Mesodermal cell (in vitro differentiated cells): Measurements from ENCODE around the gene H19. TPM values are rescaled to one million over a fixed set of nuclear protein-coding genes. Genes with fewer than 3 reads are reported as not detected.

Experiments used
- H3K27ac ChIP-seq: 2 replicates; pipeline ENCODE4 v1.7.0; 2013; ENCODE audit warnings: mild to moderate bottlenecking, low read depth, low read length, moderate library complexity; ENCODE audit not compliant: severe bottlenecking
- H3K36me3 ChIP-seq: 2 replicates; pipeline ENCODE4 v1.7.1; 2013; ENCODE audit warnings: mild to moderate bottlenecking, low read length, moderate library complexity; ENCODE audit not compliant: control insufficient read depth, insufficient read depth
- H3K4me1 ChIP-seq: one replicate; pipeline ENCODE4 v1.7.1; 2013; ENCODE audit warnings: mild to moderate bottlenecking, low read length; ENCODE audit not compliant: insufficient read depth, control insufficient read depth, poor library complexity, severe bottlenecking
- H3K4me3 ChIP-seq: 2 replicates; pipeline ENCODE4 v1.7.0; 2013; ENCODE audit warnings: low read length, control low read depth, mild to moderate bottlenecking; ENCODE audit not compliant: insufficient read depth, poor library complexity, severe bottlenecking; ENCODE audit errors: extremely low read depth
- H3K9me3 ChIP-seq: 2 replicates; pipeline ENCODE4 v1.7.1; 2013; ENCODE audit warnings: mild to moderate bottlenecking, low read length, moderate library complexity; ENCODE audit not compliant: control insufficient read depth
- WGBS, 2 experiments: methylation state at CpG; one replicate each; pipeline ENCODE4 v1.1.5; 2013; ENCODE audit warnings: missing lambda C conversion rate in 2 of 2; ENCODE audit not compliant: insufficient coverage in 2 of 2; 5-methylcytosine and 5-hydroxymethylcytosine counted together
- polyA plus RNA-seq, 2 experiments: library from polyadenylated mRNA; stranded (reverse); fragments of 50-300 nt; gene quantifications; one replicate each; pipeline ENCODE4 v1.2.3, GENCODE V29; 2013

Gene H19
- polyA plus RNA-seq (2013, experiment 1 of 2) = 3,670 TPM
- polyA plus RNA-seq (2013, experiment 2 of 2) = 4,582 TPM

GRCh38 chr11:1997755-1998154, at the start of gene H19:
Gene H19, minus strand, starts transcription at chr11:1997842.
- H3K9me3 ChIP-seq = no peaks in the 10 kb centered on the region
- WGBS, 2 experiments = no CpG with 5 or more reads among the region's 14 CpGs
- H3K4me1 ChIP-seq = no peaks in the 10 kb centered on the region
- no peaks in the 10 kb centered on the region for H3K36me3 ChIP-seq
- no peak within 1 kb of the TSS for H3K27ac ChIP-seq
- H3K4me3 ChIP-seq = no peak within 1 kb of the TSS

GRCh38 chr11:2041963-2042362, 44.3 kb upstream of the H19 start:
- Histone ChIP-seq H3K9me3 (no peaks in the 10 kb centered on the region), H3K4me3 (no peak overlapping the region), H3K27ac (no peak overlapping the region), H3K36me3 (no peaks in the 10 kb centered on the region), H3K4me1 (no peaks in the 10 kb centered on the region)
- 63 to 77% methylated on average over 2 of the region's 2 CpGs for WGBS, 2 experiments

- Histone ChIP-seq H3K9me3 (no peaks in the 10 kb centered on the region), H3K27ac (no peak overlapping the region), H3K4me3 (no peak overlapping the region), H3K36me3 (no peaks in the 10 kb centered on the region), H3K4me1 (no peaks in the 10 kb centered on the region)
- WGBS, 2 experiments = no CpG with 5 or more reads among the region's 7 CpGs
Observed at GRCh38 chr11:2041153-2041552, 43.5 kb upstream of the H19 start.

GRCh38 chr11:2039198-2039759, 41.6 kb upstream of the H19 start:
- Histone ChIP-seq H3K27ac (no peak overlapping the region), H3K9me3 (no peaks in the 10 kb centered on the region), H3K4me3 (no peak overlapping the region), H3K36me3 (no peaks in the 10 kb centered on the region), H3K4me1 (no peaks in the 10 kb centered on the region)
- no CpG with 5 or more reads among the region's 20 CpGs for WGBS, 2 experiments

- no CpG with 5 or more reads among the region's 18 CpGs for WGBS, 2 experiments
- no peak overlapping the region for H3K27ac ChIP-seq
- H3K4me3 ChIP-seq = no peak overlapping the region
- no peaks in the 10 kb centered on the region for H3K36me3 ChIP-seq
- H3K9me3 ChIP-seq = no peaks in the 10 kb centered on the region
- H3K4me1 ChIP-seq = no peaks in the 10 kb centered on the region
Observed at GRCh38 chr11:2036863-2037486, 39.3 kb upstream of the H19 start.

GRCh38 chr11:2035382-2035781, 37.7 kb upstream of the H19 start:
- no CpG with 5 or more reads among the region's 14 CpGs for WGBS, 2 experiments
- no peaks in the 10 kb centered on the region for H3K36me3 ChIP-seq
- H3K27ac ChIP-seq = no peak overlapping the region
- H3K4me1 ChIP-seq = no peaks in the 10 kb centered on the region
- no peaks in the 10 kb centered on the region for H3K9me3 ChIP-seq
- no peak overlapping the region for H3K4me3 ChIP-seq

- Histone ChIP-seq H3K4me1 (no peaks in the 10 kb centered on the region), H3K36me3 (no peaks in the 10 kb centered on the region), H3K4me3 (no peak overlapping the region), H3K27ac (no peak overlapping the region), H3K9me3 (no peaks in the 10 kb centered on the region)
- WGBS, 2 experiments = no CpG with 5 or more reads among the region's 10 CpGs
Observed at GRCh38 chr11:2031058-2031457, 33.4 kb upstream of the H19 start.

GRCh38 chr11:2027708-2028107, 30.1 kb upstream of the H19 start:
- no peaks in the 10 kb centered on the region for H3K36me3 ChIP-seq
- no peaks in the 10 kb centered on the region for H3K4me1 ChIP-seq
- no peaks in the 10 kb centered on the region for H3K9me3 ChIP-seq
- no peak overlapping the region for H3K27ac ChIP-seq
- WGBS, 2 experiments = no CpG with 5 or more reads among the region's 15 CpGs
- H3K4me3 ChIP-seq = no peak overlapping the region

GRCh38 chr11:2015025-2015424, 17.4 kb upstream of the H19 start:
- Histone ChIP-seq H3K9me3 (no peaks in the 10 kb centered on the region), H3K4me3 (no peak overlapping the region), H3K27ac (no peak overlapping the region), H3K4me1 (no peaks in the 10 kb centered on the region), H3K36me3 (no peaks in the 10 kb centered on the region)
- no CpG with 5 or more reads among the region's 14 CpGs for WGBS, 2 experiments

- no peaks in the 10 kb centered on the region for H3K4me1 ChIP-seq
- H3K27ac ChIP-seq = no peak overlapping the region
- H3K36me3 ChIP-seq = no peaks in the 10 kb centered on the region
- H3K9me3 ChIP-seq = no peaks in the 10 kb centered on the region
- no CpG with 5 or more reads among the region's 25 CpGs for WGBS, 2 experiments
- no peak overlapping the region for H3K4me3 ChIP-seq
Observed at GRCh38 chr11:2012440-2012839, 14.8 kb upstream of the H19 start.

GRCh38 chr11:2004466-2004865, 6.8 kb upstream of the H19 start:
- H3K4me3 ChIP-seq = no peak overlapping the region
- H3K36me3 ChIP-seq = no peaks in the 10 kb centered on the region
- H3K4me1 ChIP-seq = no peaks in the 10 kb centered on the region
- no peak overlapping the region for H3K27ac ChIP-seq
- no CpG with 5 or more reads among the region's 13 CpGs for whole genome bisulfite sequencing, 2 experiments
- H3K9me3 ChIP-seq = no peaks in the 10 kb centered on the region
